ENCODE results near the gene MTR.

The MTR gene

GRCh38 chr1:236942431-236942830 lies 147.3 kb downstream of the MTR start:
- no peak for TF ChIP-seq ZNF274 (IDR thresholded peaks at IDR 0.05; ENCODE audit: low read depth, low read length)
- no peak overlapping the region for H3K4me3 ChIP-seq (ENCODE audit: low read length)

GRCh38 chr1:236944556-236944955 lies 149.5 kb downstream of the MTR start:
- TF ChIP-seq ZNF274 (IDR thresholded peaks at IDR 0.05; ENCODE audit: low read depth, low read length) = no peak
- no peak overlapping the region for H3K4me3 ChIP-seq (ENCODE audit: low read length)

GRCh38 chr1:236945002-236945401 lies 149.9 kb downstream of the MTR start:
- no peak for TF ChIP-seq ZNF274 (IDR thresholded peaks at IDR 0.05; ENCODE audit: low read depth, low read length)
- H3K4me3 ChIP-seq (ENCODE audit: low read length) = no peak overlapping the region

- no peak for TF ChIP-seq ZNF274 (IDR thresholded peaks at IDR 0.05; ENCODE audit: low read depth, low read length)
- H3K4me3 ChIP-seq (ENCODE audit: low read length) = no peak overlapping the region
Observed at GRCh38 chr1:236947794-236948193, 152.7 kb downstream of the MTR start.

GRCh38 chr1:236948381-236948780 lies 153.3 kb downstream of the MTR start:
- TF ChIP-seq ZNF274 (IDR thresholded peaks at IDR 0.05; ENCODE audit: low read depth, low read length) = no peak
- H3K4me3 ChIP-seq (ENCODE audit: low read length) = no peak overlapping the region

- no peak overlapping the region for H3K4me3 ChIP-seq (ENCODE audit: low read length)
- no peak for TF ChIP-seq ZNF274 (IDR thresholded peaks at IDR 0.05; ENCODE audit: low read depth, low read length)
Observed at GRCh38 chr1:236948996-236949395, 153.9 kb downstream of the MTR start.

GRCh38 chr1:236950365-236950764 lies 155.3 kb downstream of the MTR start:
- H3K4me3 ChIP-seq (ENCODE audit: low read length) = no peak overlapping the region
- TF ChIP-seq ZNF274 (IDR thresholded peaks at IDR 0.05; ENCODE audit: low read depth, low read length) = no peak

- TF ChIP-seq ZNF274 (IDR thresholded peaks at IDR 0.05; ENCODE audit: low read depth, low read length) = no peak
- no peak overlapping the region for H3K4me3 ChIP-seq (ENCODE audit: low read length)
Observed at GRCh38 chr1:236951672-236952071, 156.6 kb downstream of the MTR start.

GRCh38 chr1:236952246-236953003 lies 157.3 kb downstream of the MTR start:
- TF ChIP-seq ZNF274 (IDR thresholded peaks at IDR 0.05; ENCODE audit: low read depth, low read length) = no peak
- no peak overlapping the region for H3K4me3 ChIP-seq (ENCODE audit: low read length)

GRCh38 chr1:236953151-236953700 lies 158.1 kb downstream of the MTR start:
- TF ChIP-seq ZNF274 (IDR thresholded peaks at IDR 0.05; ENCODE audit: low read depth, low read length) = no peak

More at GRCh38 chr1:236953151-236953700, 158.1 kb downstream of the MTR start:
- no peak overlapping the region for H3K4me3 ChIP-seq (ENCODE audit: low read length)
